Neuronal stem cell (in vitro differentiated cells): ENCODE data around the gene SLC17A7.

Experiments used
- DNase-seq: peaks from one replicate; pipeline ENCODE4 v3.0.0-alpha.2; 2013; ENCODE audit warnings: low spot score
- H2AFZ ChIP-seq: one replicate; pipeline ENCODE4 v1.6.1; 2013; ENCODE audit warnings: mild to moderate bottlenecking, low read length, inconsistent platforms
- H2AK5ac ChIP-seq: 2 replicates; pipeline ENCODE4 v1.6.1; 2013; ENCODE audit warnings: low read depth, mild to moderate bottlenecking, inconsistent platforms, low read length, moderate library complexity, mixed read lengths
- H2BK120ac ChIP-seq: 2 replicates; pipeline ENCODE4 v1.6.1; 2013; ENCODE audit warnings: low read depth, mild to moderate bottlenecking, inconsistent platforms, low read length, moderate library complexity, mixed read lengths
- H2BK12ac ChIP-seq: one replicate; pipeline ENCODE4 v1.6.1; 2013; ENCODE audit warnings: low read length, inconsistent platforms
- H2BK15ac ChIP-seq: 2 replicates; pipeline ENCODE4 v1.6.1; 2013; ENCODE audit warnings: mild to moderate bottlenecking, low read length, inconsistent platforms, mixed read lengths
- H2BK5ac ChIP-seq: one replicate; pipeline ENCODE4 v1.6.1; 2013; ENCODE audit warnings: inconsistent platforms, mild to moderate bottlenecking, low read length, moderate library complexity
- H3K14ac ChIP-seq: one replicate; pipeline ENCODE4 v1.6.1; 2013; ENCODE audit warnings: low read length, inconsistent platforms
- H3K18ac ChIP-seq: 2 replicates; pipeline ENCODE4 v1.6.1; 2013; ENCODE audit warnings: low read length, inconsistent platforms
- H3K23ac ChIP-seq: 2 replicates; pipeline ENCODE4 v1.6.1; 2013; ENCODE audit warnings: low read depth, mild to moderate bottlenecking, mixed read lengths, low read length, inconsistent platforms; ENCODE audit not compliant: poor library complexity
- H3K27ac ChIP-seq: replicated peaks from 3 replicates; pipeline ENCODE4 v1.5.1; 2013; ENCODE audit warnings: low read length, inconsistent platforms
- H3K27me3 ChIP-seq, 3 experiments: 2 replicates each; pipeline ENCODE4 v1.6.1; 2013; ENCODE audit warnings: low read length in 3 of 3, mild to moderate bottlenecking in 2 of 3, inconsistent platforms in 1 of 3, low read depth in 1 of 3, mixed read lengths in 1 of 3, moderate library complexity in 1 of 3; ENCODE audit not compliant: control insufficient read depth in 3 of 3, insufficient read depth in 3 of 3
- H3K36me3 ChIP-seq, 2 donors: replicated peaks in 1 of 2; 2 replicates each; pipeline ENCODE4 v1.6.1; 2013; ENCODE audit warnings: low read length in 2 of 2; ENCODE audit not compliant: control insufficient read depth in 2 of 2, insufficient read depth in 2 of 2
- H3K4ac ChIP-seq: 2 replicates; pipeline ENCODE4 v1.6.1; 2013; ENCODE audit warnings: inconsistent platforms, mild to moderate bottlenecking, low read length, moderate library complexity
- H3K4me1 ChIP-seq, 2 donors: 1 replicate in 1 of 2; 2 replicates in 1 of 2; pipeline ENCODE4 v1.6.1; 2013; ENCODE audit warnings: low read length in 2 of 2, low read depth in 1 of 2; ENCODE audit not compliant: control insufficient read depth in 2 of 2, insufficient read depth in 1 of 2
- H3K4me2 ChIP-seq: one replicate; pipeline ENCODE4 v1.6.1; 2013; ENCODE audit warnings: mild to moderate bottlenecking, low read length, inconsistent platforms; ENCODE audit not compliant: insufficient read depth, poor library complexity, severe bottlenecking
- H3K4me3 ChIP-seq, 2 donors: 2 replicates each; pipeline ENCODE4 v1.5.1; 2013; ENCODE audit warnings: low read length in 2 of 2, mild to moderate bottlenecking in 2 of 2, inconsistent platforms in 1 of 2, moderate library complexity in 1 of 2
- H3K79me1 ChIP-seq: one replicate; pipeline ENCODE4 v1.6.1; 2013; ENCODE audit warnings: low read depth, mild to moderate bottlenecking, inconsistent platforms, low read length, moderate library complexity
- H3K9ac ChIP-seq: one replicate; pipeline ENCODE4 v1.6.1; 2013; ENCODE audit warnings: mild to moderate bottlenecking, low read depth, low read length, inconsistent platforms; ENCODE audit not compliant: poor library complexity
- H3K9me3 ChIP-seq, 2 donors: replicated peaks in 1 of 2; 2 replicates each; pipeline versions ENCODE3 to v1.6.1; 2013; ENCODE audit warnings: low read length in 2 of 2, mild to moderate bottlenecking in 2 of 2, inconsistent platforms in 1 of 2, low read depth in 1 of 2, mixed read lengths in 1 of 2, moderate library complexity in 1 of 2; ENCODE audit not compliant: control insufficient read depth in 2 of 2, insufficient read depth in 1 of 2
- H4K8ac ChIP-seq: one replicate; pipeline ENCODE4 v1.6.1; 2013; ENCODE audit warnings: low read depth, mild to moderate bottlenecking, inconsistent platforms, low read length, moderate library complexity
- H4K91ac ChIP-seq: one replicate; pipeline ENCODE4 v1.6.1; 2013; ENCODE audit warnings: low read length, low read depth, mild to moderate bottlenecking, inconsistent platforms; ENCODE audit not compliant: poor library complexity
- WGBS, 2 donors: extraction: QIAGEN DNeasy Blood & Tissue Kit; methylation state at CpG; one replicate each; pipeline ENCODE4 v1.1.7; 2013; ENCODE audit warnings: missing lambda C conversion rate in 2 of 2, mixed read lengths in 1 of 2; ENCODE audit not compliant: insufficient read length in 2 of 2, insufficient replicate concordance in 1 of 2; ENCODE audit errors: extremely low coverage in 2 of 2; 5-methylcytosine and 5-hydroxymethylcytosine counted together

The SLC17A7 gene

DNA sequence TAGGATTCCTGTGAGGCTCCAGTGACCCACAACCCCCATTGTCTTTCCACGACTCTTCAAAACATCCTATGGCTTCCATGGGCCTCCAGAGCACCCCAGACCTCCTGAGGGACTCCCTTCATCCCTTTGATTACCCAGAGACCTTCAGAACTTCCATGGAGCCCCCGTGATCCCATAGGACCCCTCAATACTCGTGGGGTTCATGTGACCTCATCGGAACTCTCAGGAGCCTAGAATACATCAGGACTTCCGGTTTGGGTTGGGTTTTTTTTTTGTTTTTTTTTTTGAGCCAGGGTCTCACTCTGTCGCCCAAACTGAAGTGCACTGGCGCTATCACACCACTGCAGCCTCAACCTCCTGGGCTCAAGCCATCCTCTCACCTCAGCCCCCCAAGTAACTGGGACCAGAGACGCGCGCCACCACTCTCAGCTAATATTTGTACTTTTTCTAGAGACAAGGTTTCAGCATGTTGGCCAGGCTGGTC, 12.5 kb upstream of the SLC17A7 start:
- H3K27ac ChIP-seq, result peak overlapping the region; percentile 94
- no peak overlapping the region for H3K4ac ChIP-seq
- peak overlapping the region; percentile 92 for H2AFZ ChIP-seq
- no peak overlapping the region for H3K14ac ChIP-seq
- H4K91ac ChIP-seq, result no peak overlapping the region
- H3K9ac ChIP-seq, result peak overlapping the region; percentile 88
- H3K36me3 ChIP-seq, result peaks cover 14 to 25% of the 10 kb centered on the region in 2 donors
- H3K9me3 ChIP-seq, result no peaks in the 10 kb centered on the region
- H3K18ac ChIP-seq, result peak overlapping the region; percentile 95
- no peaks in the 10 kb centered on the region for H3K27me3 ChIP-seq
- H2BK15ac ChIP-seq, result no peak overlapping the region
- H3K79me1 ChIP-seq, result peaks cover 13% of the 10 kb centered on the region
- H2BK12ac ChIP-seq, result no peak overlapping the region
- peak overlapping the region; percentile 83 for H3K23ac ChIP-seq
- H2BK5ac ChIP-seq, result peak overlapping the region; percentile 62
- peak overlapping the region; percentile 91 for H3K4me2 ChIP-seq
- H2AK5ac ChIP-seq, result peak overlapping the region; percentile 95
- H4K8ac ChIP-seq, result no peak overlapping the region
- peak overlapping the region; percentile 71 to 90 for H3K4me3 ChIP-seq
- no peak for DNase-seq
- no peak overlapping the region for H2BK120ac ChIP-seq
- WGBS, 2 donors, result no CpG with 5 or more reads among the region's 10 CpGs
- peaks cover 0 to 5% of the 10 kb centered on the region in 2 donors for H3K4me1 ChIP-seq

DNA sequence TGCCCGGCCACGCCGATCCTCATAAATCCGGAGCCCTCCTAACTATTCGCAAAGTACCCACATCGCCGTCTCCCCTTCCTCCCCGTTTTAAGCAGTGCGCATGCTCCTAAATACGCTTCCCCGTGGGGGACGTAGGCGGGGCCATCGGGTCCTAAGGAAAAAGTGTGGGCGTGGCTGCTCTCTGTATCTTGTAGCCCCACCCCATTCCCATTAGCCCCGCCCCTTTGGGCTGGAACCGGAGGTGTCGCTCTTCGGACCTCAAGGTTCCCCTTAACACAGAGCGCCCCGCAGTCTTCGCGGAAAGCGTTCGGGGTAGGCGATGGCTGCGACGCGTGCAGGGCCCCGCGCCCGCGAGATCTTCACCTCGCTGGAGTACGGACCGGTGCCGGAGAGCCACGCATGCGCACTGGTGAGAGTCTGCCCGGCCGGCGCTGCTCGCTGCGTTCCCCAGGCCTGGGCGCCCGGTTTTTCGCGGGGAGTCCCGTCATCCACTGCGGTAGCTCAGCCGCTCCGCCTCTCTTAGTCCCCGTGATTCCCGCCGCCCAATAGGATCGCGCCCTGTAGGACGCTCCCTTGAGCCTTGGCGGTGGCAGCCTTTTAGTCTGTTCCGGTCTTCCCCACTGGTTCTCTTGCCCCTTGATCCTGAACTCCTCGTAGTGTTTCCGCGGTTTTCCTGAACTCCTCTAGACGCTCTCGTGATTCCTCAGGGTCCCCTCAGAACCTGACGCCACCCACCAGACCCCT, 11.9 kb upstream of the SLC17A7 start, which contains the start of gene ALDH16A1:
Gene ALDH16A1 (plus strand): TSS at position 213 of the 744 bp plus-strand sequence. CDS start 107 bp downstream, at position 320.
- H4K91ac ChIP-seq, result no peak within 1 kb of the TSS
- H3K23ac ChIP-seq, result peak within 1 kb of the TSS; percentile 83
- H2BK120ac ChIP-seq, result no peak within 1 kb of the TSS
- H2BK15ac ChIP-seq, result no peak within 1 kb of the TSS
- peaks cover 0 to 7% of the 10 kb centered on the region in 2 donors for H3K4me1 ChIP-seq
- H3K9ac ChIP-seq, result peak within 1 kb of the TSS; percentile 99
- no peak within 1 kb of the TSS for H4K8ac ChIP-seq
- H3K4me2 ChIP-seq, result peak within 1 kb of the TSS; percentile 91
- peak within 1 kb of the TSS; percentile 95 for H2AK5ac ChIP-seq
- H3K14ac ChIP-seq, result no peak within 1 kb of the TSS
- WGBS, 2 donors, result no CpG with 5 or more reads among the region's 66 CpGs
- no peak within 1 kb of the TSS for H2BK12ac ChIP-seq
- peak within 1 kb of the TSS; percentile 92 for H2AFZ ChIP-seq
- peak within 1 kb of the TSS; percentile 99 for H3K27ac ChIP-seq
- H3K27me3 ChIP-seq, result no peaks in the 10 kb centered on the region
- no peaks in the 10 kb centered on the region for H3K9me3 ChIP-seq
- peak within 1 kb of the TSS; percentile 71 to 90 for H3K4me3 ChIP-seq
- peak within 1 kb of the TSS; percentile 100 for H3K18ac ChIP-seq
- no peak within 1 kb of the TSS for H3K4ac ChIP-seq
- H2BK5ac ChIP-seq, result peak within 1 kb of the TSS; percentile 66
- peaks cover 18 to 31% of the 10 kb centered on the region in 2 donors for H3K36me3 ChIP-seq
- peak; percentile 97 for DNase-seq
- H3K79me1 ChIP-seq, result peaks cover 14% of the 10 kb centered on the region

DNA sequence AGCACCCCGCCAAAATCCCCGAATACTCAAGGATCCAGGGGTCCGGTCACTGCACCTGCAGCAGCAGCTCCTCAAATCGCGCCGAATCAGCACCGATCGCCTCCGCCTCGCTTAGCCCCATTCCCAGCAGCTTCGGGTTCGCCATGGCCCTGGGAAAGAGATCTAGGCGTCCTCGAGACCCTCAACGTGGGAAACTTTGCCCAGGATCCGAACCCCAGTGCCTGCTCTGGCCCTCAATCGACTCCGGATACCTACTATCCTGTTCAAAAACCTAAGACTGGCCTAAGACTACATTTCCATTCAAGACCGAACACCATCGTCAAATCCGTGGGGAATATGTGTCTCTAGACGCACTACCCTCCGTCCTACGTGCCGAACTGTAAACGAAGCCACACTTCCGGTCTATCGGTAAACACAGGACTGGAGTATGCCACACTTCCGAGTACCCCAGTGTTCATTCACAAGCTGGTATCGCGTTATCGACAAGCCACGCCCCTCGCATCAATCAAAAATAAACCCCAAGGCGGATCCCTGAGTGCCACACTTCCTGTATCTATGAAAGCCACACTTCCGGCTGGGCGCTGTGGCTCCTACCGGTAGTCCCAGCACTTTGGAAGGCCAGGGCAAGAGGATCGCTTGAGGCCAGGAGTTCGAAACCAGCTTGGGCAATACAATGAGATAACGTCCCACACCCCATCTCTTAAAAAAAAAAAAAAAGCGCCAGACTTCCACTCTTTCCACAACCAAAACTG, 10.3 kb upstream of the SLC17A7 start, which contains the start of gene PIH1D1:
Gene PIH1D1 (minus strand): TSS at position 385 of the 752 bp plus-strand sequence. CDS start 240 bp downstream, at position 145.
- peak within 1 kb of the TSS; percentile 66 for H2BK5ac ChIP-seq
- H3K9ac ChIP-seq, result peak within 1 kb of the TSS; percentile 92
- H3K14ac ChIP-seq, result peak within 1 kb of the TSS; percentile 21
- H2BK12ac ChIP-seq, result no peak within 1 kb of the TSS
- H4K91ac ChIP-seq, result no peak within 1 kb of the TSS
- peak within 1 kb of the TSS; percentile 98 for H3K4me2 ChIP-seq
- peaks cover 20% of the 10 kb centered on the region for H3K79me1 ChIP-seq
- H3K27me3 ChIP-seq, result no peaks in the 10 kb centered on the region
- H2AFZ ChIP-seq, result peak within 1 kb of the TSS; percentile 92
- H3K4me1 ChIP-seq, result peaks cover 0 to 7% of the 10 kb centered on the region in 2 donors
- H3K27ac ChIP-seq, result peak within 1 kb of the TSS; percentile 99
- no peak within 1 kb of the TSS for H2BK120ac ChIP-seq
- peak; percentile 96 for DNase-seq
- H3K9me3 ChIP-seq, result no peaks in the 10 kb centered on the region
- no CpG with 5 or more reads among the region's 42 CpGs for WGBS, 2 donors
- peaks cover 31 to 46% of the 10 kb centered on the region in 2 donors for H3K36me3 ChIP-seq
- no peak within 1 kb of the TSS for H3K4ac ChIP-seq
- H3K4me3 ChIP-seq, result peak within 1 kb of the TSS; percentile 87 to 98
- peak within 1 kb of the TSS; percentile 92 for H3K18ac ChIP-seq
- no peak within 1 kb of the TSS for H3K23ac ChIP-seq
- no peak within 1 kb of the TSS for H2BK15ac ChIP-seq
- peak within 1 kb of the TSS; percentile 98 for H2AK5ac ChIP-seq
- H4K8ac ChIP-seq, result no peak within 1 kb of the TSS
